ENCODE data around the gene TMPRSS4. TPM values are rescaled to one million over a fixed set of nuclear protein-coding genes. Genes with fewer than 3 reads are reported as not detected.

The TMPRSS4 gene
- total and polyA plus RNA-seq, 2 experiments from 2014 or later, result not detected

GRCh38 chr11:118046964-118047700, 29.7 kb upstream of the TMPRSS4 start:
- in situ Hi-C loops (cut with MboI), result no loop called here

DNA sequence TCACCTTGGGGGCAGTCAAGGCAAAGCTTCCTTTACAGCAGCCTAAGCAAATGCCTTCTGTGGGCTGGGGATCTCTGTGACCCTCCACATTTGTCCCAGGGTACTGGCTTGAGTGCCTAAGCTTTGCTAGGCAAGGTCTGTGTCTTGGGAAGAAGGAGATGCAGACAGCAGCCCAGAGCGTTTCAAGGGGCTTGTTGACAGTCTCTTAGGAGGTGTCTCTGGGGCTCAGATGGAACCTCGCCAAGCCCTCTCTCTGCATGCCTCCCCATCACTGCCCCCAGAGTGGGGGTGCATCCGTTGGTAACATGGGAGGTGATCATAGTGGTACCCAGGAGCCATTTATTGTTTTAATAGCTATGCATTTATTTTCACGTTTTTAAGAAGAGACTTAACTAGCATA, 29.1 kb upstream of the TMPRSS4 start:
- Histone ChIP-seq H3K27ac (no peak overlapping the region), H4K20me1 (ENCODE audit: insufficient read depth) (no peaks in the 10 kb centered on the region), H3K36me3 (ENCODE audit: low read depth) (no peaks in the 10 kb centered on the region), H3K4me3 (no peak overlapping the region), H3K79me2 (ENCODE audit: insufficient read depth) (no peaks in the 10 kb centered on the region), H3F3A (ENCODE audit: insufficient read depth) (no peaks in the 10 kb centered on the region), H3K27me3 (replicated peaks; ENCODE audit: insufficient read depth) (peaks cover 12% of the 10 kb centered on the region), H3K4me2 (ENCODE audit: unreplicated experiment) (no peak overlapping the region), H3K9me3 (ENCODE audit: low read depth) (no peaks in the 10 kb centered on the region), H3K9ac (no peak overlapping the region), H3K4me1 (ENCODE audit: insufficient read depth) (no peaks in the 10 kb centered on the region), H3K9me2 (ENCODE audit: insufficient read depth) (no peaks in the 10 kb centered on the region), H2AFZ (no peak overlapping the region)
- 22 to 34% methylated on average over 4 of the region's 4 CpGs for WGBS, 2 experiments (ENCODE audit: low coverage in 1 of 2, low lambda C conversion rate in 2 of 2, missing lambda C conversion rate in 2 of 2)
- TF ChIP-seq EZH2phosphoT487 (IDR thresholded peaks at IDR 0.05; ENCODE audit: insufficient read depth, low read depth) (no peak), EZH2 (IDR thresholded peaks at IDR 0.05; ENCODE audit: insufficient read depth, poor library complexity, severe bottlenecking) (no peak)
- in situ Hi-C loops (cut with MboI), result no loop called here
- DNase-seq, result no peak

More at GRCh38 chr11:118046964-118047700, 29.7 kb upstream of the TMPRSS4 start:
- H3K27me3 ChIP-seq (replicated peaks; ENCODE audit: insufficient read depth), result peaks cover 18% of the 10 kb centered on the region
- H3K36me3 ChIP-seq (ENCODE audit: low read depth), result no peaks in the 10 kb centered on the region
- H3K27ac ChIP-seq, result no peak overlapping the region
- H3F3A ChIP-seq (ENCODE audit: insufficient read depth), result no peaks in the 10 kb centered on the region
- no peaks in the 10 kb centered on the region for H3K9me2 ChIP-seq (ENCODE audit: insufficient read depth)
- no peaks in the 10 kb centered on the region for H3K4me1 ChIP-seq (ENCODE audit: insufficient read depth)
- no peaks in the 10 kb centered on the region for H3K79me2 ChIP-seq (ENCODE audit: insufficient read depth)
- H3K4me2 ChIP-seq (ENCODE audit: unreplicated experiment), result no peak overlapping the region
- DNase-seq, result no peak
- TF ChIP-seq EZH2phosphoT487 (IDR thresholded peaks at IDR 0.05; ENCODE audit: insufficient read depth, low read depth) (no peak), EZH2 (IDR thresholded peaks at IDR 0.05; ENCODE audit: insufficient read depth, poor library complexity, severe bottlenecking) (no peak)
- H3K9me3 ChIP-seq (ENCODE audit: low read depth), result no peaks in the 10 kb centered on the region
- no peak overlapping the region for H3K4me3 ChIP-seq
- H4K20me1 ChIP-seq (ENCODE audit: insufficient read depth), result no peaks in the 10 kb centered on the region
- no peak overlapping the region for H3K9ac ChIP-seq
- no peak overlapping the region for H2AFZ ChIP-seq
- 14 to 15% methylated on average over 8 of the region's 8 CpGs for WGBS, 2 experiments (ENCODE audit: low coverage in 1 of 2, low lambda C conversion rate in 2 of 2, missing lambda C conversion rate in 2 of 2)

GRCh38 chr11:118048472-118049370, 28.2 kb upstream of the TMPRSS4 start:
- no peak overlapping the region for H3K4me2 ChIP-seq (ENCODE audit: unreplicated experiment)
- H3K79me2 ChIP-seq (ENCODE audit: insufficient read depth), result no peaks in the 10 kb centered on the region
- H3K9ac ChIP-seq, result no peak overlapping the region
- H3K9me2 ChIP-seq (ENCODE audit: insufficient read depth), result no peaks in the 10 kb centered on the region
- H3K9me3 ChIP-seq (ENCODE audit: low read depth), result no peaks in the 10 kb centered on the region
- no peak overlapping the region for H3K4me3 ChIP-seq
- H3K36me3 ChIP-seq (ENCODE audit: low read depth), result no peaks in the 10 kb centered on the region
- in situ Hi-C loops (cut with MboI), result no loop called here
- H4K20me1 ChIP-seq (ENCODE audit: insufficient read depth), result no peaks in the 10 kb centered on the region
- H3K27me3 ChIP-seq (replicated peaks; ENCODE audit: insufficient read depth), result peaks cover 12% of the 10 kb centered on the region
- 39 to 46% methylated on average over 11 of the region's 11 CpGs for WGBS, 2 experiments (ENCODE audit: low coverage in 1 of 2, low lambda C conversion rate in 2 of 2, missing lambda C conversion rate in 2 of 2)
- H3K27ac ChIP-seq, result no peak overlapping the region
- H3F3A ChIP-seq (ENCODE audit: insufficient read depth), result no peaks in the 10 kb centered on the region
- TF ChIP-seq EZH2phosphoT487 (IDR thresholded peaks at IDR 0.05; ENCODE audit: insufficient read depth, low read depth), result no peak
- TF ChIP-seq EZH2 (IDR thresholded peaks at IDR 0.05; ENCODE audit: insufficient read depth, poor library complexity, severe bottlenecking), result no peak
- H2AFZ ChIP-seq, result no peak overlapping the region
- DNase-seq, result no peak
- H3K4me1 ChIP-seq (ENCODE audit: insufficient read depth), result no peaks in the 10 kb centered on the region

DNA sequence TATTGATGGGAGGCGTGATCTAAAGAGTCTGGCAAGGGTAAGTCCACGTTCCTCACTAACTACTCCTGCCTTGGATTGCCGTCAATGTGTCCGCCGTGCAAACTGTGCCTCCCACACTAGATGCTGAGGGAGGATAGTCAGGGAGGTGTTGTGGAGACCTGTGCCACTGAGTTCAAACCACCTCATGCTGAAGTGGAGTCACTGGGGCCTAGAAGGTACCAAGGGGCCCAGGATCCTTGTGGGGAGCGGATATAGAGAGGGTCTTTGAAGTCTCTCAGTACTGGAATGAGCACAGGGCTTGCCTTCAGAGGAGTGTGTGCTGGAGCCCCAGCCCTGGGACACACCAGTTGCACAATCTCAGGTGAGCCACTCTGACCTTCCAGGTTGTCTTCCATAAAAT, 27.1 kb upstream of the TMPRSS4 start:
- Histone ChIP-seq H3F3A (ENCODE audit: insufficient read depth) (no peaks in the 10 kb centered on the region), H3K4me2 (ENCODE audit: unreplicated experiment) (no peak overlapping the region), H3K9me3 (ENCODE audit: low read depth) (no peaks in the 10 kb centered on the region), H4K20me1 (ENCODE audit: insufficient read depth) (no peaks in the 10 kb centered on the region), H3K36me3 (ENCODE audit: low read depth) (no peaks in the 10 kb centered on the region), H2AFZ (no peak overlapping the region), H3K9me2 (ENCODE audit: insufficient read depth) (no peaks in the 10 kb centered on the region), H3K27ac (no peak overlapping the region), H3K4me1 (ENCODE audit: insufficient read depth) (no peaks in the 10 kb centered on the region), H3K79me2 (ENCODE audit: insufficient read depth) (no peaks in the 10 kb centered on the region), H3K27me3 (replicated peaks; ENCODE audit: insufficient read depth) (peaks cover 12% of the 10 kb centered on the region), H3K4me3 (no peak overlapping the region), H3K9ac (no peak overlapping the region)
- in situ Hi-C loops (cut with MboI), result loop anchor here (10.0 kb wide), 1 partner anchor 215 kb away; no protein-coding TSS in a partner anchor
- WGBS, 2 experiments (ENCODE audit: low coverage in 1 of 2, low lambda C conversion rate in 2 of 2, missing lambda C conversion rate in 2 of 2), result 46 to 55% methylated on average over 6 of the region's 6 CpGs
- no peak for TF ChIP-seq EZH2phosphoT487 (IDR thresholded peaks at IDR 0.05; ENCODE audit: insufficient read depth, low read depth)
- TF ChIP-seq EZH2 (IDR thresholded peaks at IDR 0.05; ENCODE audit: insufficient read depth, poor library complexity, severe bottlenecking), result no peak
- DNase-seq, result no peak
